ENCODE measurements around the gene IGFBP4. TPM values are rescaled to one million over a fixed set of nuclear protein-coding genes. Genes with fewer than 3 reads are reported as not detected.

Gene IGFBP4
- total RNA-seq, 1 donor from 2014 or later, result 89.8 TPM

DNA sequence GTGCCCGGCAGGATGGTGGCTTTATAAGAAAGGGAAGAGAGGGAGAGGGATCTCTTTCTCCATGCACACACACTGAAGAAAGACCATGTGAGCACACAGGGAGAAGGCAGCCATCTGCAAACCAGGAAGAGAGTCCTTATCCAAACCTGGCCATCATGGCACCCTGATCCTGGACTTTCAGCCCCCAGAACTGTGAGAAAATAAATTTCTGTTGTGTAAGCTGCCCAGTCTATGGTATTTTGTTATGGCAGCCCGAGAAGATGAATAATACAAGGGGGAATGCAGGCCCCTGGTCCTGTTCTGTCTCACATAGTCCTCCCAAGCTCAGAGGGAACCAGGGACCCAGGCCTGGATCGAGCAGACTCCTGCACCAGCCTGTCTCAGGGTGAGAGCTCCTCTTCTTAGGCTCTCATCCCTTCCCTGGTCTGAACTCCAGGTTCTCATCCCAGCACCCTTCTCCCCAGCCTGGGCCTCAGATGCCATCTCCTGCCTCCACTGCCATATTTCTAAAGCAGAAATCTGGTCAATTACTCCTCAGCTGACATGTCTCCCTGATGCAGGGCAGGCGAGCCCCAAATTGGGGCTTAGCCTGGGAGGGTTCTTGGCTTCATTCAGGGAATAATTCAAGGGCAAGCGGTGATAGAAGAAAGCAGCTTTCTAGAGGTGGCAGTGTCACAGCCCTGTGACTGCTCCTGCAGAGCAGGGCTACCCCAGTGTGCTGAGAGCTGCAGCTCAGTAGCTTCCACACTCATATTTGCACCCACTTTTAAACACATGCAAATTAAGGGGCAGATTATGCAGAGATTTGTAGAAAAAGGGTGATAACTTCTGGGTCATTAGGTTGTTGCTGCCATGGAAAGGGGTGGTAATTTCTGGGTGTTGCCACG is 28.8 kb downstream of the IGFBP4 start:
- no peak for DNase-seq (ENCODE audit: low read depth)

- no peak for DNase-seq (ENCODE audit: low read depth)
Measured at GRCh38 chr17:40472733-40473452, 29.6 kb downstream of the IGFBP4 start.

DNA sequence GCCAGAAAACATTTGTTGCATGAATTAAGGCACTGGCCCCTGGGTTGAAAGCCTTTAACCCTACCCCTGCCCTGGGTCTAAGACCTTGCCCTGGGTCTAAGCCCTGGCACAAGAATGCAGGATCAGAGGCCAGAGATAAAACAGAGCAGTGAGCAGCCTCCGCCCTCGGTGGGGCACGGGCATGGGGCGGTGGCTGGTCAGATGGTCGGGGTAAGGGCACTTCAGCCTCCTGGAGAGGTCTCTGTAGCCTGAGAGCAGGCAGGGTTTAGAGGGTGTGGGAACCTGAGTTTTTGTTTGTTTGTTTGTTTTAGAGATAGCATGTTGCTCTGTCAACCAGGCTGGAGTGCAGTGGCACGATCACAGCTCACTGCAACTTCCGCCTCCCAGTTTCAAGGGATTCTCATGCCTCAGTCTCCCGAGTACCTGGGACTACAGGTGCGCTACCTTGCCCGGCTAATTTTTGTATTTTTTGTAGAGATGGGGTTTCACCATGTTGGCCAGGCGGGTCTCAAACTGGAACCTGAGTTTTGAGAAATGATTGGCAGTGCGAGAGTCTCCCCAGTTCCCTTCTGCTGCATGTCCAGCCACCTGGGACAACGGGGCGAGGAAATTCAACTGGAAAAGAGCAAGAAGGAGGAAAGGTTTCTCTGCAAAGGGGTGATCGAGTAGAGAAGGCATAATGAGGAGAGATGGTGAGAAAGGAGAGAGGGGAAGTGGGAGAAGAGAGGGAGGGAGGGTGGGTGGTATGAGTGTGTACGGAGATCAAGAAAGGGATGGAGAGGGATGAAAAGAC is 30.5 kb downstream of the IGFBP4 start:
- DNase-seq (ENCODE audit: low read depth), result no peak

DNA sequence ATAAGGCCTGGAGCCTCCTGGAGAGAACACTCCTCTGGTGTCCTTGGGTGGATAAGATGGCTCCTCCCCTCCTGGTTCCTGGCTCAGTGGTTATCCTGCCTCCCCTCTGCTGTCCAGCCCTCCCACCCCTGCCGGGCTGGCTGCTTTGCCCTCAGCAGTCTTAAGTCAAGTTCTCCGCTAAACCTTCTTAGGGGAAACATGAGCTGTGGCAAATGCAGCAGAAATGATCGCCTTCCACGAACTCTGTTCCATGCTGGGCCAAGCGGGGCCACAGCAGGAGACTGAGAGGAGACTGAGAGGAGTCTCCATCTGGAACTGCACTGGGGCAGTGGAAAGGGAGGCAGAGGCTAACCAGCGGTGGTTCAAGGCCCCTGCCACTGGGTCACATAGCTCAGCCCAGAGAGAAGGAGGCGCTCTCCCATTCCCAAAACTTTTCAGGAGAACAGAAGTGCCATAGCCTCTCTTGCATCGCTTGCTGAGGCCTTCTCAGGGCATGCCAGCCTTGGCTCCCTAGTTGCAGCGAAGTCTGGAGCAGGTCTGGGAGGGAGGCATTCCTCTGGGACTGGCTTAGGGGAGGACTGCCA is 31.3 kb downstream of the IGFBP4 start:
- DNase-seq (ENCODE audit: low read depth), result no peak

DNA sequence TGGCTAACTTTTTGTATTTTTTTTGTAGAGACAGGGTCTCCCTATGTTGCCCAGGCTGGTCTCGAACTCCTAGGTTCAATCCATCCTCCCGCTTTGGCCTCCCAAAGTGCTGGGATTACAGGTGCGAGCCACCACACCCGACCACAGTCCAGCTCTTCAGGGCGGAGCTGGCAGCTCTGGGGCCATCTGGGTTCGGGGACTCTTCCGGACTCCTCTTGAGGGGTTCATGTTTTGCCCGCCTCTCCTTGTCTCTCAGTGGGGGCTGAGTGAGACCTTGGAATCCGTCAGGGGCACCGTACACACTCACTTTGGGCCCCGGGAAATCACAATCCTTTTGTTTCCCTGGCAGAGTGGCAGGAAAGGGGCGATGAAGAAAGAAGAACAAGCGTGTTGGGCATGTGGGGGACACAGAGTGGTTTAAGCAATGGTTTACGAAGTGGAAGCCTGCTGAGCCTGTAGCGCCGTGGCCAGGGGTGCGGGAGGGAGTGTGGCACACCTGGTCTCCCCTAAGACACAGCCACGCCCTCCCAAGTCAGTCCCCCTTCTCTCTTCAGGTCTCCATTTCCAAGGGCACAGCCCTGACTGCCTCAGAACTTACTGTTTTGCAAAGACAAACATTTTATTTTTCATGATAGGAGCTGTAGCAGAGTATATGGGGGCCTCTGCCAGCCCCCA is 32.1 kb downstream of the IGFBP4 start:
- DNase-seq (ENCODE audit: low read depth), result no peak

- DNase-seq (ENCODE audit: low read depth), result no peak
Measured at GRCh38 chr17:40477796-40478195, 34.5 kb downstream of the IGFBP4 start.

GRCh38 chr17:40478486-40478885 is 35.2 kb downstream of the IGFBP4 start:
- no peak for DNase-seq (ENCODE audit: low read depth)

DNA sequence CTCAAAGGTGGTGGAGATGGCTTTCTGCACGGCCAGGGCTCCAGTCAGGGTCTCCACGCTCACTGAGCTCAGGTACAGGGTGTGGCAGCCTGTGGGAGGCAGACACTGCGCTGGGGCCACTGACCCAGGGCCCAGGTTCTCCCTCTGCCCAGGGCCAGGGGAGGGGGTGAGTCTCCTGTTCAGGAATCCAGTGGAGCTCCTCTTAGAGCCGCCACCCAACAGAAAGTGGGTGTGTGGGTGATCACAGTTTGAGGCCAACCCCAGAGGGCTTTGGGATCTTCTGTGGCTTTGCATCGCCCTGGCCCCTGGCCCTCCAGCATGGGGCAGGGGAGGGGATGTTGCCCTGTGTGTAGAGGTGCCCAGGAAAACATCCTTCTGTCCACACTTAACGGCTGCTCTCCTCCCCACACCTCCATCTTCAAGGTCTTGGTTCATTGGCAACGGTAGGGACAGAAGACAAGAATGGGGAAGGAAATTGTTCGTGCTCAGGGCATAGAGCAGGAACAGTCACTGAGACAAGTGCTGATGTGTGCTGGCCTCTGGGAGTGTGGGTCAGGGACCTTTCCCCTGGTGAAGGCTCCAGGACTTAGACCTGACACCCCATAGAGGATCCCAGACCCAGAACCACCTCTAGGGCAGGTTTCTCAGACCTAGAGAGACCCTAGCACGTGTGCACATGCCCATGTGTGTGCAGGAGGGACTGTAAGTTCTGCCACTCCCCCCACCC is 36.7 kb downstream of the IGFBP4 start:
- DNase-seq (ENCODE audit: low read depth), result no peak

GRCh38 chr17:40480501-40481003 is 37.3 kb downstream of the IGFBP4 start:
- DNase-seq (ENCODE audit: low read depth), result no peak

GRCh38 chr17:40481106-40481505 is 37.9 kb downstream of the IGFBP4 start:
- DNase-seq (ENCODE audit: low read depth), result no peak

GRCh38 chr17:40482722-40483121 is 39.5 kb downstream of the IGFBP4 start:
- no peak for DNase-seq (ENCODE audit: low read depth)

GRCh38 chr17:40483679-40484078 is 40.4 kb downstream of the IGFBP4 start:
- DNase-seq (ENCODE audit: low read depth), result no peak

DNA sequence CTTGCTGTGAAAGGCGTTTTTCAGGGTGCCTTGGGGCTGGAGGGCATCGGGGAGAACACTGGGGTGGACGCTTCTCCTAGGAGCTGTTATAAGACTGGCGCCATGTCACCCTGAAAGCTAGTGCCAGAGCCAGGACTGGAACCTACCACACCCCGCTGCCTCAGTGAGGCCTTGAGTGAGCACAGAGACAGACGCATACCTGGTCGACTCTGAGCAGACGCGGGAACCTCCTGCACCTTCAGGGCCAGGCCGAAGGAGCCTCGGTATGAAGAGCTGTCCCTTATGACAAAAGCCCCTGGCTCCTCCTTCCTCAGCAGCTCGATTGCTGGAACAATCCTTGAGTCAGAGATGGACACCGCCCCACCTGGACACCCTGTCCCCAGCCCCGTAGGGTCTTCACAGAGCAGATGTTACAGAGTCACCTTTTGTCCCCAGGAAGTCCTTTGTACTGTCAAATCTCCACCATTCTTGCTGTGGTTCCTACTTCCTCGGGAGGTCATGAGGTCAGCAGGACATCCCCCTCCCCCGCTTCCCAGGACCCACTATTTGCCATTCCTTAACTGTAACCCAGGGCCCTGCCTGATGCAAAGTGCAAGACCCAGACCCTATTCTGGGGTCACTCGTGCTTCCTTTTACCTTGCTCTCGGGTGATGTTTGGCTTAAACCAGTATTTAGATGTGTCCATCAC is 41.2 kb downstream of the IGFBP4 start:
- no peak for DNase-seq (ENCODE audit: low read depth)

GRCh38 chr17:40484973-40485530 is 41.8 kb downstream of the IGFBP4 start:
- no peak for DNase-seq (ENCODE audit: low read depth)

DNA sequence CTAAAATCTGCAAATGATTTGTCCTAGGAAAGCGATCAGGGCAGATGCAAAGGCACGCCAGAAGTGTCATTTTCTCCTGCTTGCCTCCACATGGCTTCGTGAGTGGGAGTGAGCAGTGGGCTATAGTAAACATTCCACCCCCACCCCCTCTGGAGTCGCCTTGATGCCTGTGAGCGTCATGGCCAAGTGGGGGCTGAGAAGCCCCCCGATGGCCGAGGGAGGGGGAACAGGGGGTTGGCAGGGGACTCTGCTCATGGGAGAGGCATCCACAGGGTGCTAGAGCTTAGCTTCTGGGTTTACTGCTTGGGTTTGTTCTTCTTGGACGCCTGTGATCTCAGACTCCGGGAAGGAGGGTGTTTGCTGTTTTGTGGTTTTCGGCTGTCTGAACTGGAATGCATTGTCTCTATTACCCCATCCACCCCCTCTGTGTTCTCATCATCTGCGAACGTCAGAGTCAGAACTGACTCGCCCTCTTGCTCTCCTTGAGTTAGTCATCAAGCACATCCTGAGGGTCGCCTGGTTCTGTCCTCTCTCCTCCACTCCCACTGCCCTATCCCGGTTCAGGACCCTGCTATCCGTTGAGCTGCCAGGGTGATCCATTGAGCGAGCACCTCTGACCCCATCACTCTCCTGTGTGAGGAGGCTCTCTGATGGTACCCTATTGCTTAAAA is 42.7 kb downstream of the IGFBP4 start:
- DNase-seq (ENCODE audit: low read depth), result peak; percentile 98

GRCh38 chr17:40486522-40487370 is 43.5 kb downstream of the IGFBP4 start:
- DNase-seq (ENCODE audit: low read depth), result peak; percentile 95

DNA sequence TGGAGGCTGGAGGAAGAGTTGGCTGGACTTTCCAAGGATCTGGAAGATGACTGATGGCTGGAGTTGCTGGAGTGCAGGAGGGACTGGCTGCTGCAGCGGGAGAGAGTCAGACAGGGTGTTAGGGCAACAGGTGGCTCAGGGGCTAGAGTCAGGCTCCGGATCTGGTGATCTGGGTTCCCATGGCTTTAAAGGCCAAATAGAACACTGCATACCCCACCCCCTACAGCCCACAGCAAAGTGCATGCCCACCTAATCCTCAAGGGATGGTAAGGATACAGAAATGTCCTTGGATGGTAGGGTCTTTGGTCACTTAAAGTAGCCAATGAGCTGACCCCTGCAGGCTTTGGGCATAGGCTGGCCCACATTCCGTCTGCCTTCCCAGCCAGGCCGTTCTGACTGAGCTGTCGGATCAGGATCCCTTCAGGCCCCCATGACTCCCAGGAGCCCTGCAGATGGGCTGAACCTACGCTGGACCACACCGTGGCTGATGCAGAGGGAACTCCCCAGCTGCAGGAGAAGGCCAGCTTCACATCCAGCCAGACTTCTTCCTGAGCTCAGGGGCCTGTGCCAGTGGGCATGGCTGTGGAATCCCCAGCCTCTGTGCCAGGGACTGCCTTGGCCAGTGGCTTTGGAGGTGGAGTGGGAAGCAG is 44.2 kb downstream of the IGFBP4 start:
- DNase-seq (ENCODE audit: low read depth), result no peak

Data from renal cortical epithelial cell (primary cell).